Stomach (tissue), 9 donors: Measurements from ENCODE around the gene NRSN2. TPM values are rescaled to one million over a fixed set of nuclear protein-coding genes. Genes with fewer than 3 reads are reported as not detected.
A peak's percentile ranks its signal among the peaks of the same experiment; 100 is the strongest.

Experiments used
- DNase-seq, 2 donors: peaks; one replicate each; pipeline versions ENCODE4 v3.0.0 to v3.0.0-alpha.2; 2013 to 2019
- H3K27ac ChIP-seq, 5 donors: fragments of 200-600 bp in 4 of 5; sonication (generic) in 4 of 5; one replicate each; pipeline ENCODE4 v1.5.1; 2013 to 2019; ENCODE audit warnings: mild to moderate bottlenecking in 1 of 5, moderate library complexity in 1 of 5
- H3K27me3 ChIP-seq, 3 donors: fragments of 200-600 bp; sonication (generic); one replicate each; pipeline ENCODE4 v1.5.1; 2017 to 2019; ENCODE audit warnings: mixed run types in 1 of 3
- H3K36me3 ChIP-seq, 4 donors: fragments of 200-600 bp; sonication (generic); 1 replicate in 3 of 4; 2 replicates in 1 of 4; pipeline ENCODE4 v1.5.1; 2016 to 2019
- H3K4me1 ChIP-seq, 4 donors: fragments of 200-600 bp; sonication (generic); one replicate each; pipeline ENCODE4 v1.5.1; 2016 to 2019
- H3K4me3 ChIP-seq, 4 donors: fragments of 200-600 bp; sonication (generic) in 3 of 4; one replicate each; pipeline ENCODE4 v1.5.1; 2016 to 2019; ENCODE audit warnings: mild to moderate bottlenecking in 1 of 4
- H3K9me3 ChIP-seq, 4 donors: fragments of 200-600 bp; sonication (generic); one replicate each; pipeline ENCODE4 v1.5.1; 2016 to 2019
- EP300 ChIP-seq: sonication (generic); formaldehyde crosslinking; IDR thresholded peaks from one replicate; pipeline ENCODE4 v1.6.1; 2017; ENCODE audit warnings: antibody characterized with exemption
- POLR2A ChIP-seq, 4 donors: fragments of 450-650 bp; IDR thresholded peaks; one replicate each; pipeline ENCODE4 v1.6.1; 2016; ENCODE audit warnings: antibody characterized with exemption in 4 of 4, control low read depth in 2 of 4, mild to moderate bottlenecking in 1 of 4, moderate library complexity in 1 of 4
- POLR2AphosphoS5 ChIP-seq, 3 donors: sonication (generic); formaldehyde crosslinking; IDR thresholded peaks; one replicate each; pipeline ENCODE4 v1.6.1; 2016; ENCODE audit warnings: antibody characterized with exemption in 3 of 3
- WGBS, 5 donors: extraction: QIAGEN DNeasy Blood & Tissue Kit in 3 of 5; methylation state at CpG; one replicate each; pipeline versions ENCODE4 v1.1.5 to v1.1.7; 2013 to 2018; 5-methylcytosine and 5-hydroxymethylcytosine counted together
- intact Hi-C: fragments of 100-400 bp; cut with DNase I; formaldehyde crosslinking; loops from one replicate; pipeline ENCODE4 v1.15.1; 2023; ENCODE audit warnings: low total_unique reads
- polyA plus RNA-seq, 3 donors: library from polyadenylated mRNA; stranded (reverse); fragments of 200-250 nt; gene quantifications; one replicate each; pipeline ENCODE4 v1.2.3, GENCODE V29; 2013
- total RNA-seq, 5 donors: library from RNA; depleted of rRNA; stranded (reverse); fragments of >200 nt; gene quantifications; one replicate each; pipeline versions ENCODE4 v1.1.0 to v1.2.3, GENCODE V29; 2014 to 2016
- TF ChIP-seq, protein P1 (sequence below), 7 experiments: fragments of 450-650 bp in 4 of 7; fragments of 200-600 bp in 3 of 7; sonication (generic) in 3 of 7; IDR thresholded peaks; one replicate each; pipeline ENCODE4 v1.5.1; 2016 to 2019; ENCODE audit warnings: antibody characterized with exemption in 7 of 7, control low read depth in 2 of 7, mild to moderate bottlenecking in 1 of 7
- donor health status: healthy with polysubstance abuse.
- donor health status: Bipolar disorder and iron deficiency.
- donor health status: healthy.

The NRSN2 gene
- total and polyA plus RNA-seq, 8 donors: 0.89 to 36.5 (median 17.7) TPM

GRCh38 chr20:396619-397431, 49.9 kb downstream of the NRSN2 start:
- intact Hi-C loops: no loop called here
- peak; percentile 69 to 73 for DNase-seq
- Histone ChIP-seq H3K4me3 (no peak overlapping the region), H3K9me3 (no peaks in the 10 kb centered on the region), H3K36me3 (peaks cover 10 to 64% (median 54%) of the 10 kb centered on the region in 4 donors), H3K27me3 (no peaks in the 10 kb centered on the region), H3K4me1 (peaks cover 6 to 21% (median 17%) of the 10 kb centered on the region in 4 donors), H3K27ac (peak overlapping the region; percentile 23 to 69 (median 62))
- WGBS, 5 donors: 37 to 58% (median 50%) methylated on average over 4 of the region's 4 CpGs
- TF ChIP-seq POLR2A (IDR thresholded peaks at IDR 0.05) (no peak), POLR2AphosphoS5 (IDR thresholded peaks at IDR 0.05) (peak in 2 of 3 donors; percentile 34 to 49)
- TF ChIP-seq, protein P1, sequence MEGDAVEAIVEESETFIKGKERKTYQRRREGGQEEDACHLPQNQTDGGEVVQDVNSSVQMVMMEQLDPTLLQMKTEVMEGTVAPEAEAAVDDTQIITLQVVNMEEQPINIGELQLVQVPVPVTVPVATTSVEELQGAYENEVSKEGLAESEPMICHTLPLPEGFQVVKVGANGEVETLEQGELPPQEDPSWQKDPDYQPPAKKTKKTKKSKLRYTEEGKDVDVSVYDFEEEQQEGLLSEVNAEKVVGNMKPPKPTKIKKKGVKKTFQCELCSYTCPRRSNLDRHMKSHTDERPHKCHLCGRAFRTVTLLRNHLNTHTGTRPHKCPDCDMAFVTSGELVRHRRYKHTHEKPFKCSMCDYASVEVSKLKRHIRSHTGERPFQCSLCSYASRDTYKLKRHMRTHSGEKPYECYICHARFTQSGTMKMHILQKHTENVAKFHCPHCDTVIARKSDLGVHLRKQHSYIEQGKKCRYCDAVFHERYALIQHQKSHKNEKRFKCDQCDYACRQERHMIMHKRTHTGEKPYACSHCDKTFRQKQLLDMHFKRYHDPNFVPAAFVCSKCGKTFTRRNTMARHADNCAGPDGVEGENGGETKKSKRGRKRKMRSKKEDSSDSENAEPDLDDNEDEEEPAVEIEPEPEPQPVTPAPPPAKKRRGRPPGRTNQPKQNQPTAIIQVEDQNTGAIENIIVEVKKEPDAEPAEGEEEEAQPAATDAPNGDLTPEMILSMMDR (IDR thresholded peaks at IDR 0.05): no peak

DNA sequence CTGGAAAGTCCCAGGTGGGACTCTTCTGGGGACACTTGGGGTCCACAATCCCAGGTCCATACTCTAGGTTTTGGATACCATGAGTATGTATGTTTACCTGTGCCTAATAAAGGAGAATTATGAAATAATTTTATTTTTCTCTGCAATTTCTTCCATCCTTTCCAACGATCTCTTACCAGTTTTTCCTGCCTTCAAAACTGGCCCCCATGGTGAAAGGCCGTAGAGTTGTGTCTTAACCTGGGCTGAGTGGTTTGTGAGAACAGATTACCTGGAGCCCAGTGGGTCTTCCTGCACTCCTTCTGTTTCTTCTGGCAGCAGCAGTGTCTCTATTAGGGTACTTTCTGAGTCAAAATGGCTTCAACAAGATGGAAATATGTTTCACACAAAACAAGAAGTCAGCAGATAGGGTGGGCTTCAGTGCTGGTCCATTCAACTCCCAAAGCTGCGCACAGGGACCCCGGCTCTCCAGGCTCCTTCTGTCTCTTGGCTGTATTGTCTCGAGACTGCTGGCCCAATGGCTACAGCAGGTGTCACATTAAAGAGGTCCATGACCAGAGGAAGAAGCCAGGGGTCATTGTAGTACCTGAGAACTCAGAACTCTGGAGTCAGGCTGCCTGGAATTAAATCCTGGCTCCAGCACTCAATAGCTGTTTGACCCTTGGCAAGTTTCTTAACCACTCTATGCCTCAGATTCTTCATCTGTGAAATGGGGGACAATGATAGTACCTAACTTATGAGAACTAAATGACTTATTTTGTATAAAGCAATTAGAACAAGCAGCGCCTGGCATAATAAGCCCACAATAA, 50.7 kb downstream of the NRSN2 start:
- no peak for DNase-seq
- intact Hi-C loops: no loop called here
- TF ChIP-seq POLR2A (IDR thresholded peaks at IDR 0.05): no peak
- no peak for TF ChIP-seq POLR2AphosphoS5 (IDR thresholded peaks at IDR 0.05)
- TF ChIP-seq, protein P1 (IDR thresholded peaks at IDR 0.05): no peak
- TF ChIP-seq EP300: no peak
- Histone ChIP-seq H3K27me3 (no peaks in the 10 kb centered on the region), H3K4me1 (peaks cover 6 to 21% (median 19%) of the 10 kb centered on the region in 4 donors), H3K36me3 (peaks cover 10 to 56% (median 46%) of the 10 kb centered on the region in 4 donors), H3K4me3 (no peak overlapping the region), H3K9me3 (no peaks in the 10 kb centered on the region), H3K27ac (peak overlapping the region; percentile 23 to 69 (median 62))
- 79 to 90% (median 89%) methylated on average over 6 of the region's 6 CpGs for WGBS, 5 donors

DNA sequence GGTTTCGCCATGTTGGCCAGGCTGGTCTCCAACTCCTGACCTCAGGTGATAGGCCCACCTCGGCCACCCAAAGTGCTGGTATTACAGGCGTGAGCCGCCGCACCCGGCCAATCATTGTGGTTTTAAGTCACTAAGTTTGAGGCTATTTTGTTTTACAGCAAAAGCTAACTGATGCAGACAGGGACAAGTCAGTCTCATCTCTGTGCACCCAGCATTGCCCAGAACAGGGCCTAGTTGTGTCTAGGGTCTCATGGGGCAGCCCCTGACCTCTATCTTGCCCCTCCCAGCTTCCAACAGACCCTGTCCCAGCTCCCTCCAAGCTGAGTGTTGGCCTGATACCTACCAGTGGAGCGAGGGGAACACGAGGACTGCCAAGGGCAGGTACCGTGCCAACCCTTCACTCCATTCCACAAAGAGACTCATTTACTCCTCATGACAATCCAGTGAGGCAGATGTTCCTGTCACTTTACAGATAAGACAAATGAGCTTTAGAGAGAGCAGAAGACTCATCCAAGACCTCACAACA, 52.3 kb downstream of the NRSN2 start:
- H3K4me3 ChIP-seq: no peak overlapping the region
- no peak for DNase-seq
- 87 to 97% (median 96%) methylated on average over 9 of the region's 9 CpGs for WGBS, 5 donors

More for the DNA sequence above, 52.3 kb downstream of the NRSN2 start:
- no peaks in the 10 kb centered on the region for H3K27me3 ChIP-seq
- H3K4me1 ChIP-seq: peaks cover 6 to 21% (median 19%) of the 10 kb centered on the region in 4 donors
- TF ChIP-seq, protein P1 (IDR thresholded peaks at IDR 0.05): no peak
- TF ChIP-seq POLR2AphosphoS5 (IDR thresholded peaks at IDR 0.05) (no peak), POLR2A (IDR thresholded peaks at IDR 0.05) (no peak), EP300 (no peak)
- H3K9me3 ChIP-seq: no peaks in the 10 kb centered on the region
- intact Hi-C loops: no loop called here
- no peak overlapping the region for H3K27ac ChIP-seq
- peaks cover 10 to 40% (median 34%) of the 10 kb centered on the region in 4 donors for H3K36me3 ChIP-seq
